GM18858 (cell line): ENCODE data around the gene RTEL1.
"Not testable (repeated sequence)": the region's sequence is repeated elsewhere in the genome, so short reads cannot be mapped to it uniquely, and the experiment has no call there.

Experiments used
- ATAC-seq: cut with Tn5 transposase; IDR thresholded peaks from one replicate; pipeline ENCODE4 v1.9.1; 2021; ENCODE audit not compliant: unreplicated experiment

Gene RTEL1

DNA sequence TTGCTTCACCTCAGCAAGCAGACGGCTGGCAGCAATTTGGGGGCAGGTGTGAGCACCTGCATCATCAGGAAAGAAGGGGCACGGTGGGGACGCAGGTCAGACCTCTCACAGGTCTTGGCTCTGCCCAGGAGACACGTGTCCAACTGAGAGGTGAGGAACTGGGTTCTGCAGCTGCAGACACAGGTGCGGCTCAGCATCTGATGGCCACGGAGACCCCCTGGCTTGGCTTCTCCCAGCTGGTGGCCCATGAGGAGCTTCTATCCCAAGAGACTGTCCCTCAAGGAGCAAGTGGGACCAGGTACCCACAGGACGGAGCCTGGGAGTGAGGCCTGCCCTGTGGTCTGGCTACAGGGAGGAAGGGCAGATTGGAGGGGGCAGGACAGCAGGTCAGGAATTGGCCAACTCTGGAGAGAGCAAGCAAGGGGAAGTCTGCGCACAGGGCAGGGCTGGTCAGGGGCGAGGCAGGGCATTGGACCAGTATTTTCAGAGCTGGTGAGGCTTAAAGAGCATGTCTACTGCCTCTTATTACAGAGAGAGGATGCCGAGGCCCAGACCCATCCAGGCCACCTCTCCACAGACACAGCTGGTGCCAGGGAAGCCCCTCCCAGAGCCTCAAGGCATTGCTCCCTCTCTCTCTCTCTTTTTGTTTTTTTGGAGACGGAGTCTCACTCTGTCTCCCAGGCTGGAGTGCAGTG, 9.1 kb upstream of the RTEL1 start:
- ATAC-seq = no peak

DNA sequence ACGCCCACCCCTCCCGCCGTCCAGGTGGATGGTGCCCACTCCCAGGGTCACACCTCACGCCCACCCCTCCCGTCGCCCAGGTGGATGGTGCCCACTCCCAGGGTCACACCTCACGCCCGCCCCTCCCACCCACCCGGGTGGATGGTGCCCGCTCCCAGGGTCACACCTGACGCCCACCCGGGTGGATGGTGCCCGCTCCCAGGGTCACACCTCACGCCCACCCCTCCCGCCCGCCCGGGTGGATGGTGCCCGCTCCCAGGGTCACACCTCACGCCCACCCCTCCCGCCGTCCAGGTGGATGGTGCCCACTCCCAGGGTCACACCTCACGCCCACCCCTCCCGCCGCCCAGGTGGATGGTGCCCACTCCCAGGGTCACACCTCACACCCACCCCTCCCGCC, 7.6 kb upstream of the RTEL1 start:
- not testable (repeated sequence) for ATAC-seq

DNA sequence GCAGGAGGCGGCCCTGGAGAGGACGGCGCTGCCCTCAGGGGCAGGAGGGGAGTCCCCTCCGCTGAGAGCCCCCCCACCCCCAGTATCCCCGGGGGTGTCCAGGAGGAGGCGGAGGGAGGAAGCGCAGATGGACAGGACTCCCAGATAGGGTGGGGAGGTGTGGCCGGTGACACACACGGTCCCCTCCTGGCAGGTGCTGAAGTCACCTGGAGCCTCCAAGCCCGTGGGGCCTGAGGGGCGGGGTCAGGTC, 6.2 kb upstream of the RTEL1 start:
- ATAC-seq = no peak

DNA sequence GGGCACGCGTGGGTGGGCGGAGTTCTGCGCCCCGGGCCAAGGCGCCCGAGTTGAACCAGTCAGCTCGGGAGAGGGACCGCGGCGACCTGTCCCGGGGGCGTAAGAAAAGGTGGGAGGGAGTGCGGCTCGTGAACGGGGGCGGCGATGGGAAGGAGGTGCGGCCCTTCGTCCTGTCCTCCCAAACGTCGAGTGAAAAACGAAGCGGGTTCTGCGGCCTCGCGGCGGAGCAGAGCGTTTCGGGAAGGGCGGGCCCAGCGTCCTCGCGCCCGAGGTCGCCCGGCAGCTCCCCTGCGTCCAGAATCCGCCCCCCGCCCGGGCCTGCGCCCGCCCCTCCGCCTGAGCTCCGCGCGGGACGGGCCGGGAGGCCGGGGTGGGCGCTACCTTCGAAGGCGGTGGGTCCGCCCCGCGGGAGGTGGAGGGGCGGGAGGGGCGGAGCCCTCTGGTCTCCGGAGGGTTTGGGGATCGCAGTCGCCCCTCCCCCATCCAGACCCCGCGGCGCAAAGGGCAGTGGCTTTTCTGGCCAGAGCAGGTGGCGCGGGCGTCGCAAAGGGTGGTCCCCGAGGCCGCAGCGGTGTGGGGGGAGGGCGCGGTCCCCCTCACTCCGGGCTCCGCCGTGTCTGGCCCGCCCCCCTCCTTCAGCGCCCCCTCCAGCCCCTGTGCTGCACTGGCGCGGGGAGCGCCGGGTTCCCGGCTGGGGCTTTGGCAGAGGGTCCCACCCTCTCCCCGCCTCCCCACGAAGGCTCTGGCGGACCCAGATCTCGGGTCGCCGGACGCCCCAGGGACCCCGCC, 5.7 kb upstream of the RTEL1 start:
- no peak for ATAC-seq

DNA sequence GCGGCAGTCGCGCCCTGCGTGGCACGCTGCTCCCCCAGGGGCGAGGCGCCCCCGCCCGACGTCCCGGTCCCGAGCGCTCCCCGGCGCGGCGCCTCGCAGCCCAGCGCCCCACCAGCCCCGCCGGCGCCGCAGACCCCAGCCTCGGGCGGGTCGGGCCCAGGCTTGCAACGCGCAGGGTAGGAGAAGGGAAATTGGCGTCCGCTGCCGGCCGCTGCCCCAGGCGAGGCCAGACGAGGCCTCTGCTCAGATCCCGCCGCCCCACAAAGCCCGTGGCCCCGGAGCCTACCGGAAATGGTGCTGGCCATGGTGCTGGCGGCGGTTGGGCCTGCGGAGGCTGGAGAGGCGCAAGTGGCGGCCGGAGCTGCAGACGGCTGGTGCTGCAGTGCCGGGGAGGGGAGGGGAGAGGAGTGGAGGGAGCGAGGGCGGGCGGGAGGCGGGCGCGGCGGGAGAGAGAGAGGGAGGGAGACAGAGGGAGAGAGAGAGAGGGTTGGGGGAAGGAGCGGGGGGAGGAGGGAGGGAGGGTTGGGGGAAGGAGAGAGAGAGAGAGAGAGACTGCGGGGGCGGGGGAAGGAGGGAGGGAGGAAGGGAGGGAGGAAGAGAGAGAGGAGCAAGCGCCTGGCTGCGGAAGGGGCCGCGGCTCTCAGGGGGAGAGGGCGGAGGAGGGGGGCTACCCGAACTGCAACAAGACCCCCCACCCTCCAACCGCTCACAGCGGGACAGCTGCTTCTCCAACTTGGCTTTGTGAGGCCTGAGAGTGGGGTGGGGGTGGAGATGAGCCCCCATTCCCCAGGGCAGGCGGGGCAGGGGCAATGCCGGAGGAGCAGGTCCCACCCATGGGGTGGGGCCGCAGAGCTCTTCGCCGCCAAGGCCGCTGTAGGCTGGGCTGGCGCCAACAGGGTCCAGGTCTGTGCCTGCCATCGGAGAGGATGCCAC, 4.8 kb upstream of the RTEL1 start, which contains the start of gene STMN3:
TSS of gene STMN3 (minus strand) at position 384 of the 933 bp plus-strand sequence. CDS start at position 305, 79 bp downstream.
- no peak for ATAC-seq

DNA sequence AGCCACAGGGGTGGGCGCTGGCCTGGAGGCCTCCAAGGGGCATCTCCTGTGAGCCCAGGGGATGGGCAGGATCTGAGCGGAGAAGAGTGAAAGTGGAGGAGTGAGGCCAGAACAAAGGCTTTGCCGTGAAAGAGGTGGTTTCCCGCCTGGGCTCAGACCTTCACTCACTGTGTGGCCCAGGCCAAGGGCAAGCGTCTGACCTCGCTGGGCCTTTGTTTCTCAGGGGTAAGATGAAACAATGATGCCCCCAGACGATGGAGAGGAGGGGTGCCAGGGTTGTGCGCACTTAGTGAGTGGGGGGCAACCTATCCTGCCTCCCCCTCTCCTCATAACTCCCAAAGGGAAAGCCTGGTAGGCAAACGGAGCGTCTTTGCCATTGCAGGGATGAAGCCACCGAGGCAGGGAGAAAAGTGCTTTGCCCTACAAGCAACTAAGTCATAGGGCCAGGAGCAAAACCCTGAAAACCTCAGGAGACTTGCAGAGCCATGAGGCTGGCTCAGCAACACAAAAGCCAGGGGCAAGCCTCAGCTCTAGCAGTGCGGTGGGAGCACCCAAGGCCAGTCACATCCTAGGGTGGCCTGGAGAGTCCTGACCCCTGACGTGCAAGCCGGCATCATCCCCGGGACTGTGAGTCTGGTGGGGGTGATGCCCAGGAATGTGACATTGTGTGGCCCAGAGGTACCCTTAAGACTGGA, 4.0 kb upstream of the RTEL1 start:
- ATAC-seq = no peak

DNA sequence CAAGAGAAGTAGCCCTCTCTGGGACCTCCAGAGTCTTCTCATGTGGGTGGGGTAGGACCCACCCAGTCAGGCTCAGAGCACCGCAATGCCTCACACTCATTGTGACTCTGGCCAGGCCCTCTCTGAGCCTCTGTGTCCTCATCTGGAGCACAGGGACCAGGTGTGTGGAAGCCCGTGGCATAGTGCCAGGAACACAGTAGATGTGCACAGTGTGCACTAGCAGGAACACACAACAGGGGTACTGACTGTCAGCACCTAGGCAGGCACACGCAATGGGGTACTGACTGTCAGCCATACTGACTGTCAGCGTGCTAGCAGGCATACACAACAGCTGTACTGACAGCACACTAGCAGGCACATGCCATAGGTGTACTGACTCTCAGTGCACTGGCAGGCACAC, 2.9 kb upstream of the RTEL1 start:
- no peak for ATAC-seq

DNA sequence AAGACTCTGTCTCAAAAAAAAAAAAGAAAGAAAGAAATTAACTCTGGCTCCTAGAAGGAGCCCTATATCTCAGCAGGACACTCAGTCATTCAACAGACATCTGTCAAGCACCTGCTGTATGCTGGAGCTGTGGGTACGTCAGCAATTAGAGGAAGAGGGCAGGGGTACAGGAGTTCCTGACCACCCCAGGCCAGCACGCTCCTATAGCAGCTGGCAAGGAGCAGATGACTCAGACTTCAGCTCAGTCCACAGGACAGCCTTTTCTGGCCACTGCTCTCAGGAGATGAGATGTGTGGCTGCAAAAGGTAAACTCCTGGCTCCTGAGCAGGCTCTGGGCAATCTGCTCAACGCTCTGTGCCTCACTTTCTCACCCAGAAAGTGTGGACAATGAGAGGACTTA, 1.7 kb upstream of the RTEL1 start:
- ATAC-seq = no peak

DNA sequence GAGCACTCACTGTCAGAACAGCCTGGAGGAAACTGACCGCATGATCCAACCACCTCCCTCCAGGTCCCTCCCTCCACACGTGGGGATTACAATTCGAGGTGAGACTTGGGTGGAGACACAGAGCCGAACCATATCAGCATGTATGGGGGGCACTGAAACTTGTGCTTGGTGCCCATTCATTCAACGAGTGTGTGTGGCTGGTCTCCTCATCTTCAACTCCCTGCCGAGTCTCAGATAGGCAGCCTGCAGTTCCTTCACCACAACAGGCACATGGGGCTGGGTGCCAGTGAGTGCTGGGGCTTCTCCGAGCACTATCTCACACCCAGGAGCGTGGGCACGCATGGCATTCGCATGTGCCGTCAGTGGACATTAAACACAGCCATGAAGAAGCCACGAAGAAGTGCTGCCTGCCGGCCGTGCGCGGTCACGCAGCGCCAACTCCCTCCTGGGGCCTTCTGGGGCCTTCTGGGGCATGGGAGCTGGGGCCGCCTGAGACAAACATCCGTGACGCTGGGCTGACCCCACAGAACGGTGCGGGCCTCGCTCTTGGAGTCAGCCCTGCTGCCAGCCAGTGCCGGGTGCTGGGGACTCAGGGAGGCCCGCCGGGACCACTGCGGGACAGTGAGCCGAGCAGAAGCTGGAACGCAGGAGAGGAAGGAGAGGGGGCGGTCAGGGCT, 714 bp upstream of the RTEL1 start:
- ATAC-seq = no peak

DNA sequence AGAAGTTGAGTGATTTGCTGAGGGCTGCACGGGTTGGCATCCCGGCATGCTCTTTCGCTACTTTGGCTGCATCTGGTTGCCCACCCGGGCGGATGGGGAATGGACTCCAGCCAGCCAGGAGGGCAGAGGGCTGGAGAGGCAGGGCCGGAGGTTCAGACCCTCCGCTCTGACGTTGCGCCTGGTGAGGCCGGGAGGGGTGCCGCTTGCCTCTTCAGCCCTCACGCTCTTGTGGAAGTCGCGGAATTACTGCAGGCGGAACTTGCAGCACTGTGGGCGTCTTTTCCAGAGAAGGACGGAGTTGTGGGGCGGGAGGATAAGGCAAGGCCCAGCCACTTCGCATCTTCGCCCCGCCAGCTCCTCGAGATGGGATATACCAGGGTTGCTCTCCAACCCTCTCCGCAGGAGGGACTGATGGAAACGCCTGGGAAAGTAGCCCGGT, 656 bp downstream of the RTEL1 start:
- peak; percentile 14 for ATAC-seq

DNA sequence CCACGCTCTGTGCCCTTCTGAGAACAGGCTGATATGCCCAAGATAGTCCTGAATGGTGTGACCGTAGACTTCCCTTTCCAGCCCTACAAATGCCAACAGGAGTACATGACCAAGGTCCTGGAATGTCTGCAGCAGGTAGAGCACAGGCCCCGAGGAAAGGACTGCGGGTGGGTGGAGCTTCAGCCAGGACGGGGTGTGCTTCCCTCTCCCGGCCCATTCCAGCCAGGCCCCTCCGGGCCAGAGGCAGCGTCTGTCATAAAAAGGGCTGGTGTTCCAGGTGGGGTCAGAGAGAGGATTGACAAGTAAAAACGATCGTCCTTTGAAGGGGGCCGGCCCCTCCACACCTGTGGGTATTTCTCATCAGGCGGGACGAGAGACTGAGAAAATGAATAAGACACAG, 1.3 kb downstream of the RTEL1 start:
- ATAC-seq = no peak

DNA sequence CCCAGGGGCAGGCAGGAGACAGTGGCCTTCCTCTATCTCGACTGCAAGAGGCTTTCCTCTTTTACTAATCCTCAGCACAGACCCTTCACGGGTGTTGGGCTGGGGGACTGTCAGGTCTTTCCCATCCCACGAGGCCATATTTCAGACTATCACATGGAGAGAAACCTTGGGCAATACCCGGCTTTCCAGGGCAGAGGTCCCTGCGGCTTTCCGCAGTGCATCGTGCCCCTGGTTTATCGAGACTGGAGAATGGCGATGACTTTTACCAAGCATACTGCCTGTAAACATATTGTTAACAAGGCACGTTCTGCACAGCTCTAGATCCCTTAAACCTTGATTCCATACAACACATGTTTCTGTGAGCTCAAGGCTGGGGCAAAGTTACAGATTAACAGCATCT, 2.1 kb downstream of the RTEL1 start:
- not testable (repeated sequence) for ATAC-seq

DNA sequence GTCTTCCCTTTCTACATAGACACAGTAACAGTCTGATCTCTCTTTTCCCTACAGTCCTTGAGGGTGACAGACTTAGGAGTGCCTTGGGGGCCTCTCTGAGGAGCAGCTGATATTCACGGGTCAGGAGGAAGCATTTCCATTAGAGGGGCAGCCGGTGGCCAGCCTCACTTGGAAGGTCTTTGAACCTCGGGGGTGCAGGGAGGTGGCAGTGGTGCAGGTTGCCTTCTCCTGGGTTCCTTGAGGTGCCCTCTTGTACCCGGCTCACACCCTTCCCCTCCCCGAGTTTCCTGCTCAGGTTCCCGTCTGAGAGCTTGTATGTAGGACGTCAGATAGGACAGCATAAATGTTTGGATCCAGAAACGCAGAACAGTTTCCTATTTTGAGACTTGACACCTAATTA, 2.5 kb downstream of the RTEL1 start:
- no peak for ATAC-seq

DNA sequence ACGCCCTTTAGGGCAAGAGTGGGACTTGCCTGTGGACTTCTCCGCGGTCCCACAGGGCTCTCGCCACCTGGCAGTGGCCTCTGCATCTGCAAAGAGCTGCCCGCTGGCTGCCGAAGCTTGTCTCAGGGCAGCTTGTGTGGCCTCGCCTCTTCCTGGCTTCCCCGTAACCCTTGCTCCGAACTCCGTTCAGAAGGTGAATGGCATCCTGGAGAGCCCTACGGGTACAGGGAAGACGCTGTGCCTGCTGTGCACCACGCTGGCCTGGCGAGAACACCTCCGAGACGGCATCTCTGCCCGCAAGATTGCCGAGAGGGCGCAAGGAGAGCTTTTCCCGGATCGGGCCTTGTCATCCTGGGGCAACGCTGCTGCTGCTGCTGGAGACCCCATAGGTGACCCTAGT, 3.0 kb downstream of the RTEL1 start:
- ATAC-seq = no peak

DNA sequence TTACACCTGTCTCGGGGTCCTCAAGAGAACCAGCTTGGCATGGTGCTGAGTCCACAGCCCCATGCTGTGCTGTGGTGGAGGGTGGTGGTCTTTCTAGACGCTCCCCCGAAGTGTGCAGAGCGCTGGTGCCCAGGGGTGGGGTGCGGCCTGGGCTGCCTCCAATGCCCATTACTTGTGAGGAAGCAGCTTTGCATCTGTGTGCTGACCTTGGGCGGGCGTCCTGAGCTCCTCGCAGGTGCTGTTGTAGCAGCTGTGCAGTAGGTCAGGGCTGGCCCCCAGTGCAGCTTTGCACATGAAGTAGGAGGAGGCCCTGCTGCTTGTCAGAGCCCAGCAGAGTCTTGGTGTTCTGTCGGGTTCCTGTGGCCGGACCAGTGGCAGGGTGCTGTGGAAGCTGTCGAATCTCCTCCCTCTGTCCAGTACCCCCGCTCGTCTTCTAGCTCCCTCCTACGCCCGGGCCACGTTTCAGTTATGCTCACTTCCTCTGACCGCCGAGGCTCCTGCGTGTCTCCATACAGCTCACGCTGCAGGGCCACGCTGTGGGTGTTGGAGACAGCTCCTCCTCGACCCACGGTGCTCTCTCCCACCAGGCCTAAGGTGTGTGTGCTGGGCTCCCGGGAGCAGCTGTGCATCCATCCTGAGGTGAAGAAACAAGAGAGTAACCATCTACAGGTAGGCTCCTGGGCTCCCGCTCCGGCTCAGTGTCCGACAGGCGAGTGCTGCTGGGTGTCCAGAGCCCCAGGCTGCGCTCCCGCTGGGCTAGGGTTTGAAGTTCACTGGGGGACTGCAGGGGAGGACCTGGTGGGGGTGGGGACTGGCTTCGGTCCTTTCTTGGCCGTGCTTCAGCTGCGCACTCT, 4.1 kb downstream of the RTEL1 start:
- no peak for ATAC-seq

DNA sequence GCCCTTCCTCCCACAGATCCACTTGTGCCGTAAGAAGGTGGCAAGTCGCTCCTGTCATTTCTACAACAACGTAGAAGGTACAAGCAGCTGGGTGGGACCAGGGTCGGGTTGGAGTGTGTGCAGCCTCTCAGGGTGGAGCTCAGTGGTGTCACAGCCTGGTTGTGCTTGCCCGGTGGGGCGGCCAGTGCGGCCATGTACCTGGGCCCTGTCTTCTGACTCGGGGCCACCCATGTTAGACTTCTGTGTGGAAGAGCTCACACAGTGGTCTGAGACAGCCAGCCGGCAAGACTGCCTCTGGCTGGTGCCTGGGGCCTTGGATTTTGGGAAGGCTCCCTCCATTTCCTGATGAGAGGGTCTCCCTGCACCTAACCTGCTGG, 4.7 kb downstream of the RTEL1 start:
- no peak for ATAC-seq

DNA sequence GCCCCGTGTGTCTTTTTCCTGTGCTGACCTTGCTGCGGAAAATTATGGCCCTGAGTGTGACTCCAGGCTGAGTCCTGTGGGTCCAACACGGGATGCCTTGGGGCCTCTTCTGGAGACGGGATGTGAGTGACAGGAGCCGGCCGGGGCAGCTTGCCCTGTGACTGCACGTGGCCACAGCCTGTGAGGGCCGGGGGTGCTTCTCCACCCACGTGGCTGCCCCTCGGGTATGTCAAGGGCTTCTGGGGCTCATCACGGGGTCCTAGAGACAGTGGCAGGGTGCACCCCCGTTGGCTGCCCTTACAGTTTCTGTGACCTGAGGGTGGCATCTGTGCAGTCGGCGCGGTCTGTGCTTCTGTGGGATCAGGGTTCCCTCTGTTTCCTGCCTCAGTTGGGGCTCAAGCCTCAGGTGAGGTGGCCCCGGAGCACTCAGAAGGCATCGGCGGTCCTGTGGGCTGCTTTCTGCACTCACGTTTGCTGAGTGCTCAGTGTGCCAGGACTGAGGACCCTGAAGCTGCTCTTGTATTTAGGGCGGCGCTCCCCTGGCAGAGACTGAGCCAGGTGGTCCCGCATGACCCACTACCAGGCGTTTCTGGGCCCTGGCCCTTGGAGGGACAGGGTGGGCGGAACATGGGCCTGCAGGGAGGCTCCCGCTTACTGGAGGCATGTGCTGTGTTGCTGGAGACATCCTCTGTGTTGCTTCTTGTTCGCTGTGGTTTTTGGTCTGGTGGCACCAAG, 5.4 kb downstream of the RTEL1 start:
- ATAC-seq = no peak

DNA sequence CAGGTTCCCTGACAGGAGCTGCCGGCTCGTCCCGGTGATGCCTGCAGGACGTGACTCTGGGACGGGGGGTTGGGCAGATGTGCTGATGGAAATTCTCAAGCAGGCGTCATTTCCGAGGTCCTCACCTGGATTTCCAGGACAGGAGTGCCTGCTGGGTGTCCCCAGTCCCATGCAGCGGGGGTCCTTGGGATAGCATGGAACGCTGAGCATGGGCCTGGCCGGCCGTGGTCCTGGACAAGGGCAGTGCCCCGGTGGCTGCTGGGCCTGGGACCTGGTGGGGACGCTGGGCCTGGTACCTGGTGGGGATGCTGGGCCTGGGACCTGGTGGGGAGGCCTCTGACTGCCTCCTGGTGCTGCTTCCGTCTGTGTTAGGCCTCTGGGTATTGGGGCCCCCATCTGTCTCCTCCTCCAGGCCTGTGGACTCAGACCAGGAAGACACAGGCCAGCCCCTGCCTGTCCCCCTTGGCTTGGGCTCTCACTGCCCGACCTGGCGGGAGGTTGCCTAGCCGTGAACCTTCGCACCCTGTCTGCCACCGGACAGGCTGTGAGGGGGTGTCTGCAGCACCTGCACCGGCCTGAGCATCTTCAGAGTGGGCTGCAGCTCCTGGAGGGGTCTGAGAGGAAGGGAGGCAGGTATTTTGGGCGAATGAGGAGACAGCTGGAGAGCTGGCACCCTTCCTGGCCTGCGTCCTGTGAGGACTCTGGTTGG, 6.2 kb downstream of the RTEL1 start:
- ATAC-seq = no peak
